Activated CD4-positive, alpha-beta T cell treated with anti-CD3 and anti-CD28 coated beads, Interleukin-2, amount 10 ng/mL, durations not matched to agents 7 days and 5 days (primary cell): ENCODE results near the gene GSX2. TPM values are rescaled to one million over a fixed set of nuclear protein-coding genes. Genes with fewer than 3 reads are reported as not detected.
"Not testable (repeated sequence)": the region's sequence is repeated elsewhere in the genome, so short reads cannot be mapped to it uniquely, and the experiment has no call there.

Experiments used
- CTCF ChIA-PET: fragments of 350-600 bp; sonication (Branson Sonifier 250); formaldehyde crosslinking; loops from one replicate; lab custom pipeline; 2021; ENCODE audit warnings: antibody characterized with exemption; lab: Charles Lee
- POLR2A ChIA-PET: fragments of 350-600 bp; sonication (Branson Sonifier 250); formaldehyde crosslinking; loops from one replicate; lab custom pipeline; 2021; ENCODE audit warnings: antibody characterized with exemption; lab: Charles Lee
- DNase-seq: peaks from one replicate; pipeline ENCODE4 v3.0.0-alpha.2; 2020
- H3K27ac Mint-ChIP-seq: one replicate; pipeline ENCODE4 v1.8.0; 2021; ENCODE audit warnings: mild to moderate bottlenecking, moderate library complexity, mixed read lengths
- H3K27me3 Mint-ChIP-seq: one replicate; pipeline ENCODE4 v1.8.0; 2021; ENCODE audit warnings: mixed read lengths
- H3K36me3 Mint-ChIP-seq: one replicate; pipeline ENCODE4 v1.8.0; 2021; ENCODE audit warnings: low read depth, mixed read lengths
- H3K4me1 Mint-ChIP-seq: one replicate; pipeline ENCODE4 v1.8.0; 2021; ENCODE audit warnings: mixed read lengths
- H3K4me3 Mint-ChIP-seq: one replicate; pipeline ENCODE4 v1.8.0; 2021; ENCODE audit warnings: mild to moderate bottlenecking, moderate library complexity, mixed read lengths
- H3K9me3 Mint-ChIP-seq: one replicate; pipeline ENCODE4 v1.8.0; 2021; ENCODE audit warnings: mixed read lengths
- total RNA-seq, 2 experiments: library from RNA; stranded (reverse); gene quantifications; one replicate each; pipeline ENCODE4 v1.2.3, GENCODE V29; 2021

Gene GSX2
- total RNA-seq, 2 experiments from 2014 or later = not detected

DNA sequence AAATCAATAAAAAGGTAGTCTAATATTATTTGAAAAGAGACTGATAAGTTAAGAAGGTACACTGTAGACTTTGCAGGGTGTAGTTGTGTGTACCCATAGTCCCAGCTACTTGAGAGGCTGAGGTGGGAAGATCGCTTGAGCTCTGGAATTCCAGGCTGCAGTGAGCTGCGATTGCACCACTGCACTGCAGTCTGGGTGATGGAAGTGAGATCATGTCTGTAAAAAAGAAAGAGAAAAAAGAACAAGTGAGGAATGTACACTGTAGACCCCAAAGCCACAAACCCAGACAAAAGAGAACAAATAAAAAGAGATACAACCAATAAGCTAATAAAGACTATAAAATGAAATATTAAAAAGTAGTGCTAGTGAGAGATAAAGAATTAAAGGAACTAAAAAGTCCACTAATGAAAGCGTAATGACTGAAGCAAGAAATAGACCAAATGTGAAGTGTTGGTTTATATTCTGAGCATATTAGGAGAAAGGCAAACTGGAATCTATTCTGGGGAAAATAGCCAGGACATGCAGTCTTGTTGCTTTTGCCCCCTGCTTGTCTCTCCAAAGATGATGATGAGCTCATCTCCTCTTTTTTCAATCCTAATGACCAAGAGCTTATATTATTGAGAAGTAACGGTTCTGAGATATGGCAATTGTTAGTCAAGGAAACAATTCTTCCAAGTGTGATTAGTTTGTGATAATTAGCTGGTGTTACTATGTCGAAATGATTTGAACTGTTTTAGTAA, 19.1 kb downstream of the GSX2 start:
- H3K36me3 Mint-ChIP-seq = no peaks in the 10 kb centered on the region
- H3K4me1 Mint-ChIP-seq = no peaks in the 10 kb centered on the region
- POLR2A ChIA-PET = no interaction called here
- CTCF ChIA-PET = no interaction called here
- DNase-seq = no peak
- no peak overlapping the region for H3K27ac Mint-ChIP-seq
- no peaks in the 10 kb centered on the region for H3K9me3 Mint-ChIP-seq
- no peak overlapping the region for H3K4me3 Mint-ChIP-seq
- H3K27me3 Mint-ChIP-seq = peaks cover 15% of the 10 kb centered on the region

DNA sequence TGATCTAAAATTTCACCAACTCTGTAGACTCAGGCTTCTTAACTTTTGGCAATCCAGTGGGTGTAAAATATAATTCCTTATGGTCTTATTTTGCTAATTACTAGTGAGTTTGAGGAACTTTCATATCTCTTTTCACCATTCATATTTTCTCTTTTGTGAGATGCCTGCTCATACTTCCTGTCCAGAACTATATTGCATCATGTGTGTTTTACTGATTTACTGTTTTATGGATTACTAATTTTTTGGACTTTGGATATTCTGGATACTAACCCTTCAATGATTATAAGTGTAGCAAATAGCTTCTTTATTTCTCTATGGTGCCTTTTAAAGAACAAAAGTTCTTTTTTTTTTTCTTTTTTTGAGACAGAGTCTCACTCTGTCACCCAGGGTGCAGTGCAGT, 20.6 kb downstream of the GSX2 start:
- Mint-ChIP-seq H3K4me1 (no peaks in the 10 kb centered on the region), H3K4me3 (no peak overlapping the region), H3K9me3 (no peaks in the 10 kb centered on the region), H3K27me3 (peaks cover 13% of the 10 kb centered on the region), H3K27ac (no peak overlapping the region), H3K36me3 (no peaks in the 10 kb centered on the region)
- no peak for DNase-seq
- ChIA-PET CTCF (interaction anchor here (1.6 kb wide), 1 partner anchor 25 kb away, joined by 3 read pairs; no protein-coding TSS in a partner anchor), POLR2A (interaction anchor here (0.6 kb wide), 1 partner anchor 183 kb away, joined by 3 read pairs; no protein-coding TSS in a partner anchor)

GRCh38 chr4:54127660-54128059, 27.7 kb downstream of the GSX2 start:
- ChIA-PET CTCF (no interaction called here), POLR2A (interaction anchor here (0.6 kb wide), 1 partner anchor 12 kb away, joined by 5 read pairs; no protein-coding TSS in a partner anchor)
- no peak for DNase-seq
- Mint-ChIP-seq H3K27ac (no peak overlapping the region), H3K9me3 (no peaks in the 10 kb centered on the region), H3K4me1 (no peaks in the 10 kb centered on the region), H3K27me3 (peaks cover 6% of the 10 kb centered on the region), H3K36me3 (no peaks in the 10 kb centered on the region), H3K4me3 (no peak overlapping the region)

DNA sequence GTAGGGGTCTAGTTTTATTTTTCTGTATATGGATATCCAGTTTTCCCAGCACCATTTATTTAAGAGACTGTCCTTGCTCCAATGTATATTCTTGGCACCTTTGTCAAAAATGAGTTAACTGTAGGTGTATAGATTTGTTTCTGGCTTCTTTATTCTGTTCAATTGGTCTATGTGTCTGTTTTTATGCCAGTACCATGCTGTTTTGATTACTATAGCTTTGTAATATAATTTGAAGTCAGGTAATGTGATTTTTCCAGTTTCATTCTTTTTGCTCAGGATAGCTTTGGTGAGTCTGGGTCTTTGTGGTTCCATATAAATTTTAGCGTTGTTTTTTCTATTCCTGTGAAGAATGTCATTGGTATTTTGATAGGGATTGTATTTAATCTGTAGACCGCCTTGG, 28.7 kb downstream of the GSX2 start:
- H3K36me3 Mint-ChIP-seq, H3K4me1 Mint-ChIP-seq, H3K9me3 Mint-ChIP-seq, DNase-seq, H3K27ac Mint-ChIP-seq, POLR2A ChIA-PET, CTCF ChIA-PET, H3K27me3 Mint-ChIP-seq, H3K4me3 Mint-ChIP-seq: not testable (repeated sequence)

GRCh38 chr4:54139332-54139731, 39.4 kb downstream of the GSX2 start:
- H3K27me3 Mint-ChIP-seq = peaks cover 2% of the 10 kb centered on the region

DNA sequence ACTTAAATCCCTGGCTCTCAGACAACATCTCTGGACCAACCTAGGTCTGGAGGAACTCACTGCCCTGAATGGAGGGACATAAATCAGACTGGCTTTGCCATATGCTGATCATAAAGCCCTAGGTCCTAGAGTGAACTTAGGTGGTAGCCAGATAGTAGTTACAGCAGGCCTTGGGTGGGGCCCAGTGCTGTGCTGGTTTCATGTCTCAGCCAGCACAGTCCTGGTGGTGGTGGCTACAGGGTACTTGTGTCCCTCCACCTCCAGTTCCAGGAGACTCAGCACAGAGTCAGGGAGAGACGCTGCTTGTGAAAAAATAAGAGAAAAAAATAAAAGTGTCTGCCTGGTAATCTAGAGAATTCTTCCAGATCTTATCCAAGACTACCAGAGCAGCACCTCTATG, 40.3 kb downstream of the GSX2 start:
- Mint-ChIP-seq H3K9me3 (no peaks in the 10 kb centered on the region), H3K27me3 (no peaks in the 10 kb centered on the region), H3K27ac (no peak overlapping the region), H3K4me3 (no peak overlapping the region), H3K4me1 (peaks cover 8% of the 10 kb centered on the region), H3K36me3 (no peaks in the 10 kb centered on the region)
- ChIA-PET CTCF (interaction anchor here (0.6 kb wide), 1 partner anchor 225 kb away, joined by 3 read pairs; no protein-coding TSS in a partner anchor), POLR2A (interaction anchor here (0.6 kb wide), 1 partner anchor 843 kb away, joined by 19 read pairs; no protein-coding TSS in a partner anchor)
- DNase-seq = no peak

More at GRCh38 chr4:54139332-54139731, 39.4 kb downstream of the GSX2 start:
- Mint-ChIP-seq H3K27ac (no peak overlapping the region), H3K4me3 (no peak overlapping the region), H3K9me3 (no peaks in the 10 kb centered on the region), H3K36me3 (no peaks in the 10 kb centered on the region), H3K4me1 (no peaks in the 10 kb centered on the region)
- POLR2A ChIA-PET = no interaction called here
- DNase-seq = no peak
- CTCF ChIA-PET = no interaction called here

GRCh38 chr4:54144199-54144598, 44.2 kb downstream of the GSX2 start:
- Mint-ChIP-seq H3K27ac (no peak overlapping the region), H3K9me3 (peaks cover 4% of the 10 kb centered on the region), H3K4me3 (no peak overlapping the region), H3K36me3 (no peaks in the 10 kb centered on the region), H3K4me1 (peaks cover 8% of the 10 kb centered on the region), H3K27me3 (peaks cover 5% of the 10 kb centered on the region)
- DNase-seq = no peak
- ChIA-PET CTCF (interaction anchor here (0.6 kb wide), 1 partner anchor 1425 kb away, joined by 3 read pairs; no protein-coding TSS in a partner anchor), POLR2A (no interaction called here)

DNA sequence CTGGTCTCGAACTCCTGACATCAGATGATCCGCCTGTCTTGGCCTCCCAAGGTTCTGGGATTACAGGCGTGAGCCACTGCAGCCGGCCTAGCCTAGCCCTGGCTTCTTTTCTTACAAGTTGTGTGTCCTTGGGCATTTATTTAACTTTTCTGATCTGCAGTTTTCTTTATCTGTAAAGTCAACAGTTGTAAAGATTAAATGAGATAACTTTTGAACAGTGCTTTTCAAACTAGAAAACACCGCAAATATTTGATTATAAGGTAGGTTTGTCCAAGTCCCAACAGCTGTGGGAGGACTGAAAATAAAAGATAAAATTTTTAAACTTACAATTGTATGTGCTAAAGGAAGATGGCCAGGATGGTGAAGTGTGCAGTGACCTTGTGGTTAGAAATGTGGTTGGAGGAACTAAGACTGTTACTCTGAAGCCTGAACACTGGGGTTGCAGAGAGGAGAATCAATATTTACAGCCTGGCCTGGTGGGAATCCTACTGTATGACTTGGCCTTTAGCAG, 44.8 kb downstream of the GSX2 start:
- Mint-ChIP-seq H3K9me3 (peaks cover 4% of the 10 kb centered on the region), H3K27me3 (peaks cover 6% of the 10 kb centered on the region), H3K36me3 (no peaks in the 10 kb centered on the region), H3K4me1 (peaks cover 8% of the 10 kb centered on the region), H3K27ac (no peak overlapping the region), H3K4me3 (no peak overlapping the region)
- POLR2A ChIA-PET = no interaction called here
- CTCF ChIA-PET = interaction anchor here (0.8 kb wide), 1 partner anchor 24 kb away, joined by 3 read pairs; no protein-coding TSS in a partner anchor
- DNase-seq = no peak

- CTCF ChIA-PET = no interaction called here
- no peaks in the 10 kb centered on the region for H3K36me3 Mint-ChIP-seq
- H3K27me3 Mint-ChIP-seq = peaks cover 17% of the 10 kb centered on the region
- no peak for DNase-seq
- POLR2A ChIA-PET = no interaction called here
- peaks cover 4% of the 10 kb centered on the region for H3K9me3 Mint-ChIP-seq
- peaks cover 8% of the 10 kb centered on the region for H3K4me1 Mint-ChIP-seq
- no peak overlapping the region for H3K4me3 Mint-ChIP-seq
- no peak overlapping the region for H3K27ac Mint-ChIP-seq
These were observed 46.2 kb downstream of the GSX2 start for GRCh38 chr4:54146139-54146538.

DNA sequence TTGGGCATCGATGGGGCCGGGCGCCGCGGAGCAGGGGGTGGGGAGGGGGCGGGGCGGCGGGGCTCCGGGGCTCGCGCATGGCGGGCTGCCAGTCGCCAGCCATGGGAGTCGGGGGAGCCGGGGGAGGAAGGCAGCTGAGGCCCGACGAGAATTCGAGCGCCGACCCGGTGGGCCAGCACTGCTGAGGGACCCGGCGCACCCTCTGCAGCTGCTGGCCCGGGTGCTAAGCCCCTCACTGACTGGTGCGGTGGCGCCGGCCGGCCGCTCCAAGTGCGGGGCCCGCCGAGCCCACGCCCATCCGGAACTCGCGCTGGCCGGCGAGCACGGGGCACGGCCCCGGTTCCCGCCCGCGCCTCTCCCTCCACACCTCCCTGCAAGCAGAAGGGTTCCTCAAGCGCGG, 49.4 kb downstream of the GSX2 start:
- Mint-ChIP-seq H3K9me3 (peaks cover 4% of the 10 kb centered on the region), H3K27ac (no peak overlapping the region), H3K27me3 (peaks cover 17% of the 10 kb centered on the region), H3K4me1 (peaks cover 8% of the 10 kb centered on the region), H3K4me3 (no peak overlapping the region), H3K36me3 (no peaks in the 10 kb centered on the region)
- DNase-seq = no peak
- POLR2A ChIA-PET = no interaction called here
- CTCF ChIA-PET = no interaction called here

Other genes starting within 250 kb of the GSX2 start
- gene CHIC2, start 35.6 kb upstream of the GSX2 start, total RNA-seq = 10 to 100 TPM; 18.2 to 18.9 TPM
- not detected for gene PDGFRA, start 129.1 kb downstream of the GSX2 start, total RNA-seq